Lower leg skin (tissue), 3 donors: ENCODE results near the gene COG4.

Source experiments
- CTCF ChIP-seq, 3 donors: fragments of 450-650 bp; IDR thresholded peaks; one replicate each; pipeline ENCODE4 v1.5.1; 2016; ENCODE audit warnings: antibody characterized with exemption in 3 of 3, mild to moderate bottlenecking in 3 of 3, moderate library complexity in 2 of 3
- POLR2A ChIP-seq, 2 donors: fragments of 450-650 bp; IDR thresholded peaks; one replicate each; pipeline ENCODE4 v1.6.1; 2016 to 2017; ENCODE audit warnings: antibody characterized with exemption in 2 of 2, mild to moderate bottlenecking in 1 of 2, moderate library complexity in 1 of 2

- TF ChIP-seq CTCF (IDR thresholded peaks at IDR 0.05) (no peak), POLR2A (IDR thresholded peaks at IDR 0.05) (no peak)
Observed at GRCh38 chr16:70478912-70479341, 44.4 kb downstream of the COG4 start.
